HG02588 (cell line): ENCODE results near the gene RPS21.

Source experiments
- ATAC-seq: cut with Tn5 transposase; IDR thresholded peaks from one replicate; pipeline ENCODE4 v1.9.1; 2021; ENCODE audit warnings: mild to moderate bottlenecking, moderate library complexity; ENCODE audit not compliant: unreplicated experiment

RPS21 gene

DNA sequence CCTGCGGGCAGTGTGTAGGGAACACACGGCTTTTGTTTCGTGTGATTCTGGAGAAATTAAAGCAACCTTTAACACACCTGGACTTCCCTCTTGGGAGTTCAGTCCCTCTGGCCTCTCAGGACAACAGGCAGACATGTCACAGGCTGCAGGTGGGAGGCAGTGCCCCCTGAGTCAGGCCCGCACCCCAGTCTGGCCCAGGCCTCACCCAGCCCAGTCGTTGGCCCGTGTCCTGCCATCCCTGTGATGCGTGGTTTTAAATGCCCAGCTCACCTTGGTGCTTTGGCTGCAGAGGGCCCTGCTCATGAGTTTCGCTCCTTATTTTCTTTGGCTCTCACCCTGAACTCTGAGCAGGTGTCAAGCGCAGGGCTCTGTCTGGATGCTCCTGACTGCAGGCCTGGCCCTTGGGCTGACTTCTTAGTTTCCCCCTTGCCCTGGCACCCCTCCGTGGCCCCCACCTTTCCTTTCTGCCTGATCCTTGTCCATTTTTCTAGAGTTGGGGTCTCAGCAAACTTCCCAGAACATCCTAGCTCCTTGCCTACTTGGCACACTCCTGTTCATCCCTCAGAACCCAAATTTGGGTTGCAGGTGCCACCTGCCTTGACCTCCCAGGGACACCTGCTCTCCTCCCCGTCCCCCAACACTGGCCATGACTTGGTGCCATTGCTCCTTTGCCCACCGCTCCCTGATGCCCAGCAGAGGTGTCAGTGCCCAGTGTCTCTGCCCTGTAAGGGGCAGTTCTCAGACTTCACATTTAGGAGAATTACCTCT is 22.4 kb downstream of the RPS21 start:
- no peak for ATAC-seq

DNA sequence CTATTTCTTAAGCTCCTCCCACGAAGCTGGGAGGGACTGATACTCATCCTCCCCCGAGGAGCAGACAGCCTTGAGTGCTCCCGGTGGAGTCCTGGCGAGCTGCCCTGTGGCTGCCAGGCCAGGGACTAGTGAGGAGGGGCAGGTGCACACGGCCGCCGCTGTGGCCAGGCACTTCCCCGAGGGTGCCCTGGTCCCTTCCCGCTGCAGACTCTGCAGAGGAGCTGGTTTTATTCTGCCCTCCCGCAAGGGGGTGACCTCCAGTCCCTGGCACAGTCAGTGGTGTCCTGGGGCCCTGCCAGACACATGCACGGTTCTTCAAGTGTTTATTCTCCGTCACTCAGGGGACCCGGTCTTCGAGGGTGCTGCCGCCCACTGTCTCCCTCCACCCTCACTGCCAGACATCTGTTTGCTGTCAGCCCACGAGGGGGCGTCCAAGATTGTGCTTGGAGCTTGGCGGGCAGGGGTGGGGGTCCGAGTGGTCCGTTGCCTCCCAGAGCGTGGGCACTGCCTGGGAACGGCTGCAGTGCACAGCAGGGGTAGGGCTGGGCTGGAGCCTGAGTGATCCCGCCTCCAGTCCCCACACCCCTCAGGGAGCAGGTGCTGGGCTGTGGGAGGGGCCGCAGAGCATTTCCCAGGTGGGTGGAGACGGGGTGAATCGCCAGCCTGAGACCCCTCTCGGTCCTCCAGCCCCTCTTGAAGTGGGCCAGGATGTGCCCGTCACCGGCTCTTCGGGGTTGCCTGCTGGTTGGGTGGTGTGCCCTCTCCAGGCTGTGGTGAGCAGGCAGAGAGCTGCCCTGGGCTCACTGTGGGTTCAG is 23.2 kb downstream of the RPS21 start:
- ATAC-seq, result no peak

DNA sequence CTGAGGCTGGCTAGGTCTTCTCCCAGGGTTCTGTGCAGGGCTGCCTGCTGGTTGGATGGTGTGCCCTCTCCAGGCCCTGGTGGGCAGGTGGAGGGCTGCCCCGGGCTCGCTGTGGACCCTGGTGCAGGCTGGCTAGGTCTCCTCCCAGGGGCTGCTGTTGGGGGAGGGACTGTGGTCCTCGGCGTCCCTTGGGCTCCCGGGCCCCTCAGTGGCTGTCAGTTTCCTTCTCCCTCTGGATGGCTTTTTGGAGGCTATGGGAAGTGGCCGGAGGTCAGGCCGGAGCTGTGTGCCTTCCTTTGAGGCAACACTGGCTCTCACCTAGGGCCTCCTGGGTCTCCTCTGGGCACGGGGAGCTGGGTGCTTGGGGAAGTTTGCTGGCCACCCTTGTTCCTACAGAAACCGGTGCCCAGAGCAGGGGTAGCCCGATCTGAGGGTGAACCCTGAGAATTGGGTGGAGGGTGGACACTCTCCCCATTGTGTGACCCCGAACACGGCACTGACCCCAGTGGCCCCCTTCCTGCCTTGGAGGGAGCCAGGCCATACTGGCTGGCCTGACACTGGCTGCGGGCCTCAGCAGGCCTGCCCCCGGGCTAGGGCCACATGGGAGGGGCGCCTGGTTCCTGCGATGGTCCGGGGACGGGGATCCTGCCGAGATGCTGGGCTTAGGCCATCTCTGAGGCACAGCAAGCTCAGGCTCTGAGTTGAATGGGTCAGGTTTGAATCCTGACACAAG is 24.0 kb downstream of the RPS21 start:
- no peak for ATAC-seq

DNA sequence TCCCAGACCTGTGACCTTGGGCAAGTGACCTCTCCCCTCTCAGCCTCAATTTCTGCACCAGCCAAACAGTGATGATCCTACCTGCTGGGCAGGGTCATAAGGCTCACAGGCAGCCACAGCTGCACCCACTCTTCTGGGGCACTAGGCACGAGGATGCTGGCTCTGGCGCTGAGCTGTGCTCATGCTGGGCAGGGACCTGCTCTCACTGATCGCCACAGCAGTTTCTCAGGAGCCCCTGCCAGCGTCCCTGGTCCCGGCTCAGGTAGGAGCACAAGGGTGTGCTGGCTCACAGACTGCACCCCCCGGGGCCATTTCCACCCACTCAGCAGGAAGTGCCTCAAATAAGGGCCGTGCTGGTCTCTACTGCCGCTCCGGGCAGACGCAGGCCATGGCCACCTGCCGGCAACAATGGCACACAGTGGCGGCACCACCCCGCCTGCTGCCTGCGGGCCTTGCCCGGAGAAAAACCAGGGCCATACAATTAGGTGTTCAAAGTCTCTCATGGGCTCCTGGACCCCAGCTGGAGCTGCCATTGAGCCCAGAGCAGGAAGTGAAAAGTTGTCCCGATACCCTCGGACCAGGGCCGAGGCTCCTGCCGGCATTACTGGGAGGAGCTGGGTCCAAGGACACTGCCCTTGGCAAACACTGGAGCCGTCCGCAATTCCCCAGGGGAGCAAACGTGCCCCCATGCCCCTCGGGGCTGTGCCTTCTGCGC is 24.7 kb downstream of the RPS21 start:
- no peak for ATAC-seq

DNA sequence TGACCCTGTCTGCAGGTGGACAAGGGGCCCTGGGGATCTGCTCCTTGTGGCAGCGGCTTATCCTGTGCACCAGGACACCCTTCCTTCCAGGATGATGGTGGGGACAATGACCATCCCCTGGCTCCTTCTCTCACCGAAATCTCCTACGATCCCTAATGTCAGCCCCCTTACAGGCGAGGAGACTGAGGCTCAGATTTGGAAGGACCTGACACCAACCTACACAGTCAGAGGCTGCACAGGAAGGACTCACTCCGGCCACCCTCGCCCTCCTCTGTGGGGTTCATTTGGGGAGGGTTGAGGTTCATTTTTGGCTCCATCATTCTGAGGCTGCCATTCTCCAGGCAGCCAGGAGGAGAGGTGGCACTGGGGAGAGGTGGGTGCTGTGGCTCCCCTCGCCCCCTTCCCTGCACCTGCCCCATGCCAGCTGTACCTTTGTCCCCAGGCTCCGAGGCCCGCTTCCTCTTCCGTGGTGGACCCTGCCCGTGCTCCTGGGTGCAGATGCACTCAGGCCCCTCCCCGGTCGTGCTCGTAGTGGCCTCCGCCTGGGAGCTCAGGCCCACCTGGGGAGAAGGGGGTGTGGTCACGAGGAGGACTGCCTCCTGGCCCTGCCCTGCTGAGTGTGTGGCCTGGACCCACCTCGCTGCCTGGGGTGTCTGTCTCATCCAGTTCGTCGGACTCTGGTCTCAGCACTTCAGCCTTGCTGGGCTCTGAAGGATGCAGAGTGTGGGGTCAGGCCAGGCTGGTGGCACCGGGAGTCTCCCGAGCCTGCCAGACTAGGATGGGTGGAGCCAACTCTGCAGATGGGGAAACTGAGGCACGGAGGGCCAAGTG is 25.5 kb downstream of the RPS21 start:
- ATAC-seq, result no peak

DNA sequence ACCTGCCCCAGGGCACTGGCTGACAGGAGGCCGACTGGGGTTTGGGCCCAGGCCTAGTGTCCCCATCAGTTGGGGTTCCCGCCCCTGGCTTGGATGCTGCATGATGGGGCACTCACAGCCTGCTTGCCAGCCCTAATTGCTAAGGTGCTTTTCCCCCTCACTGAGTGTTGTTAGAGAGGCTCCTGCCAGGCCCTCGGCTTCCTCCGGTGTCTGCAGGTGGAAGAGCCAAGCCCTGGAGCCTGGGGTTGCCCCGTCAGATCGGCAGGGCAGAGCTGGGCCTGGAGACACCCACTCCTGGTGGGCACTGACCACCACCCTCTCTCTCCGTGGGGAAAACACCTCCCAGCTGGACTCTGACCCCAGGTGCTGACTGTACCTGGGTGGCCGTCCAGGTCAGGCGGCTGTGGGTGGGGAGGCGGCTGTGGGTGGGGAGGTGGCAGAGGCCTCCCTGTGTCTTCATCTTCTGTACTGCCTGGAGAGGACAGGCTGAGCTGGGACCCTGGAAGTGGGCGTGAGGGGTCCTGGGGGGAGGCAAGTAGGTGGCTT is 26.2 kb downstream of the RPS21 start:
- ATAC-seq, result no peak

DNA sequence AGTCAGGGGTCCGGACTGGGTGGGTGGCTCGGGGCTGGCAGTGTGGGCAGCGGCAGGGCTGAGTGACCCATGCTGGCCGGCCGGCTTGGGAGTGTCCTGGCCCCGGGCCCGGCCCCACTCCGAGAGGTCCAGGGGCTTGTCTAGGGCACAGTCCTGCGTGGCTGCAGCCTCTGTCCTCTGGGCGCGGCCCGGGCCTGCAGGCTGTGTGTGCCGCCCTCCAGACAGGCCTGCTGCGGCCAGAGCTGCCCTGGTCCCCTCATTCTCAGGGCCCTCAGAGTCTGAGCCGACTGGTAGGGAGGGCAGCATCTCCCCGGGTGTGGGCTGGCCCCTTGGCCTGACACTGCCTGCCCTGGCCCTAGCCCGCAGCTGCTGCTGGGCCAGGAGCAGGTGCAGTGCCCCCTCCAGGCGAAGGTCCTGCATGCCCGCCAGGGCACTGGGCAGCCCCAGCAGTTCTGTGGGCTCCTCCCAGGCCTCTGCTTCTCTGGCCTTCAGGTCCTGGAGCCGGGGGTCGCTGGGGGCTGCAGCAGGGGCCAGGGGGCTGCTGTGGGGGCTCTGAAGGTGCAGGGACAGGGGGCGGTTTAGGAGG is 27.1 kb downstream of the RPS21 start:
- no peak for ATAC-seq

DNA sequence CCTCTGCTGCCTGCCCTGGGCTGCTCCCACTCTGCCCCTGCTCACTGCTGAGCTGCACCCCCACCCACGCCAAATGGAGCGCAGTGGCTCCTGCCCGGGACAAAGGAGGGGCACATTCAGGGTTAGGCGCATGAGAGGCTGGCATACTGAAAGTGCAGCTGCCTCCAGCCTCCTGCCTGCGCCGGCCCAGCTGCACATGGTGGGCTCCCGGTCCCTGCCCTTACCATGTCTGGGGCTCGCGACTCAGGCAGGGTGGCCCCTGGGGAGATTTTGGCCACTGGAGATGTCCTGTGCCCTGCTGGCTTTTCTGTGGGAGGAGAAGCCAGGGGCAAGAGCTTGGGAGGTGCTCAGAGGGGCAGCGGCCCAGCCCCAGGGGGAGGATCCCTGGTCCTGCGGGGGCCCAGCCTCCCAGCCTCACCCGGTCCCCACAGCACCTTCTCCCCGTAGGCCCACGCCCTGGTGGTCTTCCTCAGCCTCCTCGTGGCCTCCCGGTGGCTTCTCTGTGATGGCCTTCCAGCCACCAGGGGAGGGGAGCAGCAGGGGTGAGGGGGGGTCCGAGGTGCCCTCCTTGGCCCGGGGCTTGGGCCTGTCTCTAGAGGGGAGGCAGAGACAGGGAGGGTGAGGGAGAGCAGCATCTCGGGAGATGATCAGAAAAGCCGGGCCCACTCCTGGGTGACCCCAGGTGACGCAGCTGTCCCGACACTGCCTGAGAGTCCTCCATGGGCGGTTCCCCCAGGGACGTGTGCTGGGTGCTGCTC is 28.6 kb downstream of the RPS21 start:
- ATAC-seq, result no peak

DNA sequence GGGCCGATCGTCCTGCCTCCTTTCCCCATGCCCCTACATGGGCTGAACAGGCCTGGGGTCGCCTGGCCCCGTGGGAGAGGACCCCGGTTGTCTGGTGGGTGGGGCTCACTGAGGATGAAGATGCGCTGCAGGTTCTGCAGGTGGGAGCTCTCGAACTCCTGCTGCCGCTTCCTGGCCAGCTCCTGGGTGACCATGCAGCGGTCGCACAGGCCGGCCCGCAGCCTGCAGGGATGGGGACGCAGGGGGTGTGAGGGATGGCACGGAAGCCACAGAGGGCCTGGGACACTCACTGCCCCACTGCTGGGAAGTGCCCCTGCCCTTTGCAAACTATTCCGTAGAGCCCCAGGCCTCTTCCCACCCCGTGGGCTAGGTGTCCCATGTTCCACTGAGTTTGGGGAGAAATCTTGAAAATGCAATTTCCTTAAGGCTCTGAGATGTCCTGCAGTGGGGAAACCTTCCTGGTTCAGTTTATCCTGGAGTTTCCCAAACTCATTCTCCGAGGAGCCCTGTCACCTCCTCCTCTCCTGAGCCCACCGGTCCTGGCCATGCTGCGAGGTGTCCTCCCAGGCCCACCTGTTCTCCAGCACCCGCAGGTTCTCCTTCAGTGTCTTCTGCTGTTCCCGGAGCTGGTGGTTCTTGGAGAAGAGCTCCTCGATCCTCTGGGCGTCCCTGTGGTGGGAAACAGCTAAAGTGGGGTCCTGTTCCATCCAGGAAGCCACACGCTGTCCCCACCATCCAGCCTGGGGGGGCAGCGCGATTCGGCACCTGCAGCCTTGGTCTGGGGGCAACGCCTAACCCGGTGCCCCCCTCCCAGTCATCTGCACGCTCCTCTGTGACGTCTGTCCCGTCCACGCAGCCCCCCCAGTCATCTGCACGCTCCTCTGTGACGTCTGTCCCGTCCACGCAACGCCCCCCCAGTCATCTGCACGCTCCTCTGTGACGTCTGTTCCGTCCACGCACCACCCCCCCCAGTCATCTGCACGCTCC is 30.0 kb downstream of the RPS21 start:
- no peak for ATAC-seq

DNA sequence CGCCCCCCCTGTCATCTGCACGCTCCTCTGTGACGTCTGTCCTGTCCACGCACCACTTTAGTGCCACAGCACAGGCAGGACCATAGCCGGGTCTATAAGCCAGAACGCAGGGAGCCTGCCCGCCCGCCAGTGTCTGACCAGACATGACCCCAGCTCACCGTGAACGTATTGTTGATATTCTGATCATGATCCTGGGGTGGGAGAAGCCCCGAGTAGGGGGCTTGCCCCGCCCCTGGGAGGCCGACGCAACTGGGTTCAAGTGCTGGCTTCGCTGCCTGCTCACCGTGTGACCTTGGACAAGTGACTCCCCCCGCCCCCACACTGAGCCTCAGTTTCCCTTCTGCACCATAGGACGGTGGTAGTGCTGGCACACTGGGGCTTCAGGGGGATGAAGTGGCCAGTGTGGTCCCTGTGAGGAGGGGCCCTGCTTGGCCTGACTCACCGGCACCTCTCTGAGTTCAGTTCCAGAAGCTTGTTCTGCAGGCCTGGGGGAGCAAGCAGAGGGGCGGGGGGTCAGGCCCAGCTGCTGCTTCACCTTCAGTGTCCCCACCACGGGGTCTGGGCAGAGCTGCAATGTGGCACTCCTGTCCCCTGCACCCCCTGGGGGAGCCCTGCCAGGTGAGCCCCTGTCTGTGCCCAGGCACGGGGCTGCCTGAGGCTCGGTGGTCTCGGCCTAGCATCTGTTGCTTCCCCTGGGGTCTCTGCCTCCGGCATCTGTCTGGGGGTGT is 31.2 kb downstream of the RPS21 start:
- ATAC-seq, result no peak

DNA sequence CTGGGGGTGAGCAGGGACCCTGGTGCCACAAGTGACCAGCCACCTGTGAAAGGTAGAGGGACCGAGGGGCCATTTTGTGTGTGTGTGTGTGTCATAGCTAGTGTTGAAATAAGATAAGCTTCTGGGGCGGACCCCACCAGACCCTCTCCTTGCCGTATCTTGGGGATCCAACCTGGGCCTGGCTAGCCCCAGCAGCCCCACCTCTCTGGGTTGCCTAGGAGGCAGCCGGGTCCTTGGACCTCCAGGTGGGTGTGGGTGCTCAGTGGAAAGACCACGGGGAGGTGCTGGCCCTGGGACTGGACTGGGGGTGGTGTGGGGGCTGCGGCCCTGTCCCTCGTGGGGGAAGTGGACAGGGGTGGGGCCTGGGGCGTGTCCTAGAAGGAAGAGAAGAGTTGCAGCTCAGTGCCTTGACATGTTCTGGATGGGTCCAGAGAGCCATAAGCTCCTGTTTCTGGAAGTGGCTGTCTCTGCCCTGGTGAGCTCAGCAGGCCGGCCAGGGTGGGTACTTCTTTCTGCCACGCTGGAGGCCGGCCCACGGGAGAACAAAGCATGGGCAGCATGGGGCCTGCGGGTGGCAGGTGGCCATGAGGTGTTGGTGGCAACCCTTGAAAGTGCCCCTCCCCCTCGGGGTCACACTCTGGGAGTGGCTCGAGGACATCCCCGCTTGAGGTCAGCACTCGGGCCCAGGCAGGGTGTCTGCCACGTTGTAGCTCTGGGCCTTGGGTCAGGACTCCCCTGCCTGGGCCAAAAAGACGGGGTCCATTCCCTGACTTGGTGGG is 32.0 kb downstream of the RPS21 start:
- no peak for ATAC-seq

DNA sequence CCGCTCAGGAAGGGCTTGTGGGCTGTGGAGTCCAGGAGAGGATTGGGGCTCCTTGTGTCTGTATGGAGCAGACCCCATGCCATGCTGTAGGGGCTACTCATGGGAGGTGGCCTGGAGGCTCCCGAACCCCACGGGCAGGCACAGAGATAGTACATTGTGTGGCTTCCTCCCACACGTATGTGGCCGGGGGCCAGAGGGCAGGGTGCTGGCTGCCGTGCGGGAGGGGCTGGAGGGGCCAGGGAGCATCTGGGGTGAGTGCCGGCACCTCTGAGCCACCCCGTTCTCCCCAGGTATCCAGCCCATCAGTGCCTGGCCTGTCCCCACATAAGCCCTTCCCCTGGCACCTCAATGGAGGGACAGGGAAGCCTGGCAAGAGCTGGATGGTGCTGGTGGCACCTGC is 32.9 kb downstream of the RPS21 start:
- ATAC-seq, result no peak

DNA sequence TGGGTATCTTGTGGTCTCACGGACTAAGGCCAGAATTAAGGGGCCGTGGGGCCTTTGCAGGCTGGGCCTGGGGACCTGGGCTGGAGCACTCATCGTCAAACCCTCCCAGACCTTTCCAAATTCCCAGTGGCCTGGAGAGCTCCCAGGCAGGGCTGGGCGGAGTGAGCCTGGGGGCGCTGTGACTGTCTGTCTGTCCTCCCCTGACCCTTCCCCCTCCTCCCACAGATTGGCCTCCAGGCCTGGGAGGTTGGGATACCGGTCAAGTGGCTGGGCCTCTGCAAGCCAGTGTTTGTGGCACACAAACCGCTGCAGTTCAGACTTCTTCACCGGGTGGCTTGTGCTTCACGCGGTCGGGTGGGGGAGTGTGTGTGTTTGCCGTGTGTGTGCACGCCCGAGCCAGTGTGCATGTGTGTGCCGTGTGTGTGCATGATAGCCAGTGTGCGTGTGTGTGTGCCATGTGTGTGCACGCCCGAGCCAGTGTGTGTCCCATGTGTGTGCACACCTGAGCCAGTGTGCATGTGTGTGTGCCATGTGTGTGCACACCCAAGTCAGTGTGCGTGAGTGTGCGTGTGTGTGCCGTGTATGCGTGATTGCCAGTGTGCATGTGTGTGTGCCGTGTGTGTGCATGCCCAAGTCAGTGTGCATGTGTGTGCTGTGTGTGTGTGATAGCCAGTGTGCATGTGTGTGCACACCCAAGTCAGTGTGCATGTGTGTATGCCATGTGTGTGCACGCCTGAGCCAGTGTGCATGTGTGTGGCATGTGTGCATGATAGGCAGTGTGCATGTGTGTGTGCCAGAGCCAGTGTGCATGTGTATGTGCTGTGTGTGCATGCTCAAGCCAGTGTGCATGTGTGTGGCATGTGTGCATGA is 34.2 kb downstream of the RPS21 start:
- ATAC-seq, result no peak

DNA sequence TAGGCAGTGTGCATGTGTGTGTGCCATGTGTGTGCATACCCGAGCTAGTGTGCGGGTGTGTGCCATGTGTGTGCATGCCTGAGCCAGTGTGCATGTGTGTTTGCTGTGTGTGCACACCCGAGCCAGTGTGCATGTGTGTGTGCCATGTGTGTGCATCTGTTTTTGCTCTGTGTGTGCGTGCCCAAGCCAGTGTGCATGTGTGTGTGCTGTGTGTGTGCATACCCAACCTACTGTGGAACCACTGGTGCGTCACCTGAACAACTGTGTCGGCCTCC is 34.8 kb downstream of the RPS21 start:
- no peak for ATAC-seq

DNA sequence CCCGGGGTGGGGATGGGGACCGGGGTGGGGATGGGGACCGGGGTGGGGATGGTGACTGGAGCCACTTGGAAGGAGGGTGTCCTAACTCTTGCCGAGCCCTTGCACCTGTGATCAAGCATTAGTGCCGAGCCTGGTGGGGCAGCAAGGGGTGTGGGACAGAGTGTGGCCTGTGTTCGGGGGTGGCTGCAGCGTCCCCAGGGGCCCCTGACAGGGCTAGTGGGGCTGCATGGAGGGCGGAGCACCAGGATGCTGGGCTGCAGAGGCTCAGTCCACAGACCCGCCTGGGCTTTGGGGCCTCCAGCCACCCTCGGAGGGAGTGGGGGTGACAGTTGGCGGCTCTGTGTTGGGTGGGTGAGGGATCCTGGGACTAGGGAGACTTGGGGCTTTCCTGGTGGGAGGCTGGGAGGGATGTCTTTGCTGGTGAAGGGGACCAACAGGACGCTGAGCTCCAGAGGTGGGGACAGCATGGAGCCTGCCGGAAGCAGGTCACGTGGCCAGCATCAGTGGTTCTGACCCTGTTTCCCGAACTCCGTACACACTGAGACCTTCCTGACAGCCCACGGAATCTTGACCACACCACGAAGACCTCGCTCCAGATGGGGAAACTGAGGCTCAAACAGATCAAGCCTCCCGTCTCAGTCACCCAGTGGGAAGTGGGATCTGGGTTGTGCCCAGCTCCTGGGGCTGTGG is 35.9 kb downstream of the RPS21 start:
- no peak for ATAC-seq
